Stromal cell of bone marrow (primary cell): Measurements from ENCODE around the gene PITX2.
A peak's percentile ranks its signal among the peaks of the same experiment; 100 is the strongest.
"Not testable (repeated sequence)": the region's sequence is repeated elsewhere in the genome, so short reads cannot be mapped to it uniquely, and the experiment has no call there.

ENCODE experiments used
- DNase-seq: peaks from one replicate; pipeline ENCODE4 v3.0.0-alpha.2; 2012; ENCODE audit warnings: low read depth

The PITX2 gene

DNA sequence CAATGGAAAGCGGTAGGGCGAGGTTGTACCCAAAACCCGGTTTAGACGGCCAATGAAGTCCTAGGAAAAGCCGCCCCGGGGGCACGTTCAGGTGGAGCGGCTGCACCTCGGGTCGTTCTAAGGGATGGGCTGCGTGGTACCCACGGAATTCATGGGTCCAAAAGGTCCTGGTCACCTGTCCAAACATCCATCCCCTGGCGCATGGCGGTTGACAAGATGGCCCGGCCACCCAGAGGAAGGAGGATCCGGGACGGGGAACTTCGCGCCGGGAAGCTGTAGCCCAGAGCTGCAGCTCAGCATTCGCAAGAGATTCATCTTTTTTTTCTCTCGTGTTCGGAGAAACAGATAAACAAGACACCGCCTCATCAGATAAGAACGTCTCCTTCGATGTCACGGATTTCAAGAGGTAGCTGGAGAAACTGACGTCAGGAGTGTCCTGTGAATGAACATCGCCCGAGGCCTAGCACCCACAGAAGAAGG is 10.9 kb downstream of the PITX2 start:
- DNase-seq: no peak

DNA sequence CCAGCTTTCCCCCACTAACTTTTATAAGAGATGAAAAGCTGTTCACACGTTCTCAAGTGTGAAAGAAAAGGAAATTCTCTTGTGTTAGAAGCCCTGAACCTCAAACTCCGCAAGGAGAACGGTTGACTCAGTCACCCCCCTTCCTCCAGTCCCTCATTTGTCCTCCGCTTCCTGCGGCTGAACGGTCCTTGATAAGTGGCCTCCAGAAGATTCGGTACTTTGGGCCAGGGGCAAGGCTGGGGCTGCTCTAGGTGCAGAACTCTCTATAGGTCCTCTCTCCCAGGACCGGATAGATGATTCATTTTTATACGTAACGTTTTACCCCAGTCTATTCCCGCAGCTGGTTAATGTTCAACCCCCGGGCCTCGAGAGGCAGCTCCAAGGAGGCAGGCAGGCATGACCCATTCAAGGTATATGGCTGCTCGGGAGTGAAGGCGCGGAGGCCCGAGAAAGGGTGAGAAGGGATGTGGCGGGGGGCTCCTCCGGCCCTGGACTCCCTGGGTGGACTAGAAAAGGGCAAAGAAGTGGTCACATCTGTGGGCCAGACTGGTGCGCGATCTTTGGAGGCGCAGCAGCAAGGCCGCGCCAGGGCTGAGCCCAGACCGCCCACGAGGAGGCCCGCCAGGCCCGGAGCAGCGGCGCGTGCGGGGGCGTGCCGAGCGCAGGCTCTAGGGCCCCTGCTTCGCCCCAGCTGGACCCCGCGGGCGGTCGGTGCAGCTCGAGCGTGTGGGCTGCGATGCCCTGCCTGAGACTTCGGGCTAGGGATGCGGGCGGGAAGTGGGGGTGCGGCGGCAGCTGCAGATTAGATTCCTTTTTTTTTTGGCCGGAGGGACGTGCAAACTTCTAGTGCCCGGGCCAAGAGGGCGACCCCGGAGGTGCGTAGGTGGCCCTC is 11.7 kb downstream of the PITX2 start:
- DNase-seq: no peak

DNA sequence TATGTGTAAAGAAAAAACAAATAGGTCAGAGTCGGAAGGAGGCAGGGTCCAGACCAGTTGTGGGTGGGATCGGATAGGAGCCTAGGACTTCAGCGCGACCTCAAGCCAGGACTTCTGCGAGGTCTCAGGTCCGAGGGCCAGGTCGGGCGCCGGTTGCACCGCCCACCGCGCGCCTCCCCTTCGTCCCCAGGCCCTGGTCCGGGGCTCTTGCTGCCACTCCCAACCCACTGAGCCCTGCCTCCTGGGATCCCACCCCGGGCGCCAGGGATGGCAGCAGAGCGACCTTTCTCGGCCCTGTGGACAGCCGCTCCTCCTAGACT is 12.3 kb downstream of the PITX2 start:
- DNase-seq: no peak

DNA sequence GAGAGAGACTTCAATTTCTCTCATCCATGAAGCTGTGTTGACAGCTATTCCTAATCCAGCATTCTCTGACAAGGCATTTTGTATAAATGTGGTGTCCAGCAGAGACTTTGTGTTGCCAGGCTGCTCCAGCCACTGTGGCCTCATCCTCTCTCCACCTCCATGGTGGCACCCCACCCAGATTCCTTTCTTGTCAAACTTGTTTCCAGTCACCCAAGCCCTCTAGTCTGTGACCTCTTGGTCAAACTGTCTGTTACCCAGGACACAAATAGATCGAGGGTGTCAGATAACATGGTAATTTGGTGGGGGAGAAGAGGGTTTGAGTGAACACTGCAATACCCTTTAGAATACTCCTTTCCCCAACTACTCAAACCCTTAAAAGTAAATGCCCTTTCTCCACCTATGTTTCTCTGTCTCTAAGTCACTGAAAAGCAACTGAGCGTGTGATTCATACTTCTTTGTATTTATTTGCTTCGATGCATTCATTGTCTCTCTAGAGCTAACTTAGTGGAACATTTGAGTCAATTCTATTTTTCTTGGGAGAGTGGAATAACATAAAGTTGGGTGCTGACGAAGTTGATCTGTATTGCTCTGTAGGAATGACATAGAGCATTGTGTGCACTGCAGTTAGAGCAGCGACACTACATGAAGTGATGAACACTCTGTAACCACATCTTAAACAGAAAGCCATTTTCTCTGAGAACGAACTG is 13.7 kb downstream of the PITX2 start:
- DNase-seq: no peak

DNA sequence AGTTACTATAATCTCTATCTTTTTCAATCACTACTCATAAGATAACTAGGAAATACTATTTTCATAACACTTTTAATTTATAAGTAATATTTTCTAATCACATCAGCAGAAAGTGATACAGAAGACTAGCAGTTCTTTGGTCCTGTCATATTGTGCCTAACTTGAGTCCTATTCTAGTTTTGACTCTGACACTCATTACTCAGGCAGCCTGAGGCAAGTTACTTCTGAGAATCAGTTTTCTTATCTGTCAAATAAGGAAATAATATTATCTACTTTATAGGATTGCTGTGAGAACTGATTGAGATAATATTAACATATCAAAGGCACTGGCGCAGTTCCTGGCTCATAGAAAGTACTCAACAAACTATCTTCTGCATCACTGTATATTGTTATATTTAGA is 17.8 kb downstream of the PITX2 start:
- no peak for DNase-seq

DNA sequence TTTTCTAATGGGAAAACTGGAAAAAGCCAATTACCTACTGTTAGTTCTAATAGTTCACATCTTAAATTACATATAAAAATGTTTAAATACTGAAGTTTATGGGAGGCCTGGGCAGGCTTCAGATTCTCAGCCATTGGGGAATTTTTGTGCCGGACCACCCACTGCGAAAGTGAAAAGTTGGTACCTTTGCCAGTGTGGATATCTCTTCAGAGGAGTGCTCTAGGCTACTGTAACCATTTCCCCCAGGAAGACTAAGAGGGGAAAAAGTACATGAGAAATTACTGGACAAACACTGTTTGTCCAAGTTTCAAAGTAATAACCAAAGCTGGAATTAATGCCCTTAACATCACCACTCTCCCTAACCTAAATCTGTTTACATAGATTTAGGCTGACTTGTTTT is 20.8 kb downstream of the PITX2 start:
- DNase-seq: no peak

DNA sequence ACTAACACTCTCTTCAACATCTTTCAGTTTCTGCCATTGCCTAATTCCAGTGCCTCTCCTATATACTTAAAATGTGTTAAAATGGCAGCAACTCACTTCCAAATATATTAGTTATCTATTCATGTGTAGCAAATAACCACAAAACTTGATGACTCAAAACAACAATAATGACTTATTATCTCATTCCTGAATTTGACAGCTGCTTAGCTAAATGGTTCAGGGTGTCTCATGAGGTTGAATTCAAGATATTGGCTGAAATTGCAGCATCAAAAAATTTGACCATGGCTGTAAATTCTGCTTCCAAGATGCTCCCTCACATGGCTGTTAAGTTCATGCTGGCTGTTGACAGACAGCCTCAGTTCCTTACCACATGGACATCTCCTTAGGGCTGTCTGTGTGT is 25.3 kb downstream of the PITX2 start:
- no peak for DNase-seq

DNA sequence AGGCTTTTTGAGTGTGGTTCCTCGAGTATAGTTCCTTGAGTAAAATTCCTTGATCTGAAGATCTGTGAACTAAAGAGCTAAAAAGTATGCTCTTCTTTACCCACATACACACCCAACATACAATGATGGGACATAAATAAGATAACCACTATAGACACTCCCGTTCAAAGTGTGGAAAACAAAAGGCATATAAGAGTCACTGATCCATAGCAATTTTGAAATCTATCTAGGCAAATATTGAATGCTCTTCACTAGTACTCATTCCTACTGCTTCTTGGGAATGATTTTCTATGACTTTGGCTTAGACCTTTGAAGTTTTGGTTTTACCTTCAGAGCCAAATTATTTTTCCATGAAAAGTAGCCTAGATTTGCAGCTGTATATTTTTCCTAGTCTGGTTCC is 26.4 kb downstream of the PITX2 start:
- DNase-seq: no peak

DNA sequence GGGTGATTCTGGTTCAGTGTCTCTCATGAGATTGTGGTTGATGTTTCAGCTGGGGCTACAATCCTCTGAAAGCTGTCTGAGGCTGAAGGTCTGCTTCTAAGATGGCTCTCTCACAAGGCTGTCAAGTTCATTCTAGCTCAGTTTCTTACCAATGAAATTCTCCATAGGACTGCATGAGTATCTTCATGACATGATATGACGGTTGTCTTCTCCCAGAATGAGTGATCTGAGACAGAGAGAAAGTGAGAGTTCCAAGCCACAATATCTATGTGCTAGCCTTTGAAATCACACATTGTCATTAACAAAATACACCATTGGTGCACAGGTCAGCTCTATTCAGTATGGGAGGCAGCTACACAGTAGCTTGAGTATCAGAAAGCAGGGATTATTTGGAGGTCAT is 27.3 kb downstream of the PITX2 start:
- DNase-seq: no peak

DNA sequence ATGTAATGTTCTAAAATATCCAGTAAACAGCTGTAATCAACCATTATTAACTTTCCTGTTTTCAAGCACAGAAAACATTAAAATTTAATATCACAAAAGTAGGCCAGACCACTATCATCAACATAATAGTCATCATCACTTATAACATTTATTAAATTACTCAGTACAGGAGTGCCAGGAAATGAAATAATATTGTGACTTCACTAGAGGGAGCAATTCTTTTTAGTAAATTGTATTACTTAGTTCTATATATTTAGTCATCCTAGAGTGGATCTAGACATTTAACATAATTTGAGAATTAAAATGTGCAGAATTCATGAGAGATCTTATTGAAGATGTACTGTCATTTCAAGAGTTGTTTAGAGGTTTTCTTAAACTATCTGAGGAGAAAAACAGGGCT is 33.6 kb downstream of the PITX2 start:
- no peak for DNase-seq

DNA sequence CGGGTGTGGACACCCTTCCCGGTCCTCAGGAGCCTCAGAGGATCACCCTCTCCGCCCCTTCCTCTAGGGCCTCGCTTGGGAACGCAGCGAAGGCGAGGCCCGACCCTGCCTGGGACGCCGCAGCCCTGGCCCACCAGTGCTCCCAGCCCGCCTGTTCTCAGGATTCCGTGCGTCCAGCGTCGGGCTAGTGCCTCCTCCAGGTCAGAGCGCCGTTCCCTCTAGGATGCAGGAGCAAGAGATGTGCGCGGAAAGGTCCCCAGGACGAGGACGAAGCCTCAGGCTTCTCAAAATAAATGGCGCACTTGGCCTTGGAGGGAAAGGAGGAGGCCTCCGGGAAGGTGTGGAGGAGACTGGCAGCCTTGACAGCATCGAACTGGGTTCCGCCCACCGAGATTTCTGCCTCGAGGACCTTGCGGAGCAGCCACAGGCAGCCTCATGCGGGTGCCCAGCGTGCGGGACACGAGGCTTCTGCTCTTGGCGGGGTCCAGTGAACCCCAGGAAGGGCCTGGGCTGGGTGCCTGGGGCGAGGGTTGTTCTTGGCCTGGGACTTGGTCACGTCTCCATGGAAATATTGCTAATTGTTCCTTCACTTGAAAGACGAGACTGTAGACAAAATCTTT is 35.1 kb downstream of the PITX2 start:
- DNase-seq: no peak

DNA sequence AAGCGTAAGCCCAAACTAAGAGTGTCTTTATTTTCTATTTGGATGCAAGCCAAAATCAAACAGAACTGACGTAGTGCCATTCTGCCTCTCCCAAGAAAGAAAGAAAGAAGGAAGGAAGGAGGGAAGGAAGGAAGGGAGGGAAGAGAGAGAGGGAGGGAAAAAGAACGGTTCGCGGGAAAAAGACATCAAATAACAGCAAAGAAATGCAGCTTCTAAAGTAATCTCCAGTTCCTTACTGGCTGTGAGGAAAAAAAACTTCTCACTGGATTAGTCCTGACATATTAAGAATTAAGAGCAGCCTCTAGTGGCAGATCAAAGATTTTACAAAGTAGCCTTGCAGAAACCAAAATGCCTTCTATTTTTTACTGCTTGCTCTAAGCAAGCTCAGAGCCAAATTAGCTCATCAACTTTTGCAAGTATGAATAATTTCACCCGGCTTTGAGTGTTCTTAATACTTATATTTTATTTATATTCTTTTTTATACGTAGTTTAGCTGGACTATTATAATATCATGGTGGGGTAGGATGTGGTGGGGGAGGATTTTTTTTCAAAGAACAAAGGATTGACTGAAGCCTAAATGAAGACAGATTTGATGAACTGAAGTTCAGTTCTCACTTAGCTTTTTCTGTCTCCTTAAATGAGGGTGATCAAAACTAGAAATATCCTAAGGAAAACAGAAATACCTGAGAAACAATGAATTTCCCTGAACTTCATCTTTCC is 36.6 kb downstream of the PITX2 start:
- DNase-seq: peak; percentile 61

DNA sequence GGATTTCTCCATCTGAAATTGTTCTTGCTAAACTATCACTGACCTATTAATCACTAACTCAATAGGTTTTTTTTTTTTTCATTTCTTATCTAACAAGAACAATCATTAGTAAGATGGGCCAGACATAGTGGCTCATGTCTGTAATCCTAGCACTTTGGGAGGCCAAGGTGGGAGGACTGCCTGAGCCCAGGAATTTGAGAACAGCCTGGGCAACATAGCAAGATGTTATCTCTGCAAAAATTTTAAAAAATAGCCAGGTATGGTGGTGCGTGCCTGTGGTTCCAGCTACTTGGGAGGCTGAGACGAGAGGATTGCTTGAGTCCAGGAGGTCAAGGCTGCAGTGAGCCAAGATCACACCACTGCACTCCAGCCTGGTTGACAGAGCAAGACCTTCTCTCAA is 46.2 kb downstream of the PITX2 start:
- DNase-seq: not testable (repeated sequence)
